OCI-LY7 (cell line): Measurements from ENCODE around the gene STAMBP. TPM values are rescaled to one million over a fixed set of nuclear protein-coding genes. Genes with fewer than 3 reads are reported as not detected.

Experiments used
- BruUV-seq: library from RNA; stranded (reverse); fragments of 400-500 nt; replicated peaks from 2 replicates; lab custom pipeline; 2021; lab: Mats Ljungman, UMichigan
- CTCF ChIA-PET: fragments of 300-600 bp; sonication (Branson Sonifier 250); formaldehyde crosslinking; loops from one replicate; lab custom pipeline; 2022; ENCODE audit warnings: antibody characterized with exemption; ENCODE audit not compliant: unreplicated experiment; lab: Charles Lee
- POLR2A ChIA-PET: fragments of 300-600 bp; sonication (Branson Sonifier 250); formaldehyde crosslinking; loops from one replicate; lab custom pipeline; 2022; ENCODE audit warnings: antibody characterized with exemption; lab: Charles Lee
- DNase-seq: peaks from one replicate; pipeline ENCODE4 v3.0.0-alpha.2; 2015; ENCODE audit warnings: low spot score
- H2AFZ ChIP-seq: fragments of 200-600 bp; sonication (generic), shearing (Covaris generic); 2 replicates; pipeline ENCODE4 v1.6.1; 2014; ENCODE audit warnings: mild to moderate bottlenecking, antibody characterized with exemption, low read length, moderate library complexity
- H3K27ac ChIP-seq: fragments of 200-600 bp; sonication (generic); 2 replicates; pipeline ENCODE4 v1.5.1; 2014; ENCODE audit warnings: mixed run types, low read depth, mild to moderate bottlenecking, moderate library complexity, low read length, inconsistent platforms; ENCODE audit not compliant: poor library complexity, severe bottlenecking
- H3K36me3 ChIP-seq: fragments of 200-600 bp; sonication (generic); 2 replicates; pipeline ENCODE4 v1.6.1; 2014; ENCODE audit warnings: mild to moderate bottlenecking, antibody characterized with exemption, low read length, moderate library complexity, mixed read lengths; ENCODE audit not compliant: insufficient read depth
- H3K4me1 ChIP-seq: fragments of 200-600 bp; sonication (generic); 2 replicates; pipeline ENCODE4 v1.5.1; 2014; ENCODE audit warnings: mild to moderate bottlenecking, low read length; ENCODE audit not compliant: insufficient read depth, poor library complexity, severe bottlenecking
- H3K4me2 ChIP-seq: fragments of 200-600 bp; sonication (generic); 2 replicates; pipeline ENCODE4 v1.6.1; 2014; ENCODE audit warnings: mild to moderate bottlenecking, low read length
- H3K4me3 ChIP-seq: fragments of 200-600 bp; sonication (generic); 2 replicates; pipeline ENCODE4 v1.5.1; 2014; ENCODE audit warnings: mild to moderate bottlenecking, low read depth, low read length; ENCODE audit not compliant: poor library complexity, severe bottlenecking
- H3K79me2 ChIP-seq: fragments of 200-600 bp; sonication (generic); 2 replicates; pipeline ENCODE4 v1.6.1; 2016; ENCODE audit warnings: low read depth, mild to moderate bottlenecking, low read length, moderate library complexity, mixed read lengths; ENCODE audit not compliant: insufficient read depth
- H3K9me2 ChIP-seq: fragments of 200-600 bp; sonication (generic); 2 replicates; pipeline ENCODE4 v1.6.1; 2016; ENCODE audit warnings: mild to moderate bottlenecking, low read length, mixed read lengths; ENCODE audit not compliant: insufficient read depth
- H3K9me3 ChIP-seq: fragments of 200-600 bp; sonication (generic); 2 replicates; pipeline ENCODE4 v1.6.1; 2014; ENCODE audit warnings: mild to moderate bottlenecking, mixed run types, low read length, mixed read lengths
- H4K20me1 ChIP-seq: fragments of 200-600 bp; sonication (generic); 2 replicates; pipeline ENCODE4 v1.6.1; 2014; ENCODE audit warnings: mild to moderate bottlenecking, antibody characterized with exemption, low read length, moderate library complexity, mixed read lengths; ENCODE audit not compliant: insufficient read depth
- CTCF ChIP-seq: fragments of 200-600 bp; sonication (generic); conservative IDR thresholded peaks from 2 replicates; pipeline ENCODE4 v1.5.1; 2014; ENCODE audit warnings: mild to moderate bottlenecking, antibody characterized with exemption, low read length, moderate library complexity, mixed read lengths
- EZH2phosphoT487 ChIP-seq: fragments of 200-600 bp; sonication (generic); IDR thresholded peaks from 2 replicates; pipeline ENCODE4 v1.6.1; 2018; ENCODE audit warnings: low read depth, borderline replicate concordance, mild to moderate bottlenecking, mixed run types, antibody characterized with exemption, low read length, moderate library complexity, mixed read lengths
- intact Hi-C: fragments of 100-400 bp; cut with micrococcal nuclease; formaldehyde crosslinking; loops from one replicate; pipeline ENCODE4 v1.10.0; 2022; ENCODE audit not compliant: unreplicated experiment
- total RNA-seq, 2 experiments: library from RNA; depleted of rRNA in 1 of 2; stranded (reverse); fragments of >200 nt in 1 of 2; shearing (Covaris generic) in 1 of 2; gene quantifications; 2 replicates each; pipeline ENCODE4 v1.2.3, GENCODE V29; 2014 to 2022

The STAMBP gene
- total RNA-seq, 2 experiments from 2014 or later: 27.2 to 43.7 TPM

GRCh38 chr2:73910873-73911547 lies 82.2 kb downstream of the STAMBP start:
- H3K79me2 ChIP-seq: no peaks in the 10 kb centered on the region
- intact Hi-C loops: no loop called here

GRCh38 chr2:73911548-73912208 lies 82.9 kb downstream of the STAMBP start:
- H2AFZ ChIP-seq: no peak overlapping the region
- DNase-seq: no peak
- CTCF ChIA-PET: no interaction called here
- no peak overlapping the region for H3K4me3 ChIP-seq
- H3K27ac ChIP-seq: no peak overlapping the region
- H3K9me3 ChIP-seq: no peaks in the 10 kb centered on the region
- no TSS peak for BruUV-seq
- H3K79me2 ChIP-seq: no peaks in the 10 kb centered on the region
- H3K4me1 ChIP-seq: no peaks in the 10 kb centered on the region
- TF ChIP-seq CTCF (no peak), EZH2phosphoT487 (no peak)
- no peaks in the 10 kb centered on the region for H3K9me2 ChIP-seq
- no peaks in the 10 kb centered on the region for H3K36me3 ChIP-seq
- no peak overlapping the region for H3K4me2 ChIP-seq
- intact Hi-C loops: no loop called here
- H4K20me1 ChIP-seq: no peaks in the 10 kb centered on the region
- POLR2A ChIA-PET: interaction anchor here (0.6 to 1.6 kb wide), 4 partner anchors 24 to 333 kb away, joined by 3 to 6 read pairs (median 3); no protein-coding TSS in a partner anchor

More at GRCh38 chr2:73910873-73911547, 82.2 kb downstream of the STAMBP start:
- Histone ChIP-seq H3K4me2 (no peak overlapping the region), H3K9me2 (no peaks in the 10 kb centered on the region), H3K4me3 (no peak overlapping the region), H3K36me3 (no peaks in the 10 kb centered on the region), H3K4me1 (no peaks in the 10 kb centered on the region), H3K27ac (no peak overlapping the region), H3K9me3 (no peaks in the 10 kb centered on the region), H2AFZ (no peak overlapping the region), H4K20me1 (no peaks in the 10 kb centered on the region)
- DNase-seq: no peak
- no TSS peak for BruUV-seq
- CTCF ChIA-PET: no interaction called here
- TF ChIP-seq EZH2phosphoT487 (no peak), CTCF (no peak)
- POLR2A ChIA-PET: interaction anchor here (0.6 to 1.6 kb wide), 4 partner anchors 10 to 334 kb away, joined by 3 to 6 read pairs (median 4); no protein-coding TSS in a partner anchor
